Adipocyte (in vitro differentiated cells): ENCODE results near the gene WNT6.

Experiments
- DNase-seq: peaks from one replicate; pipeline ENCODE4 v3.0.0-alpha.2; 2015; ENCODE audit warnings: low read depth
- H3K27me3 ChIP-seq: replicated peaks from 2 replicates; pipeline ENCODE4 v1.7.0; 2013; ENCODE audit warnings: mild to moderate bottlenecking, low read length, moderate library complexity; ENCODE audit not compliant: control insufficient read depth, insufficient read depth
- H3K36me3 ChIP-seq: 2 replicates; pipeline ENCODE4 v1.7.0; 2013; ENCODE audit warnings: low read length, mild to moderate bottlenecking, moderate library complexity; ENCODE audit not compliant: control insufficient read depth, insufficient read depth, severe bottlenecking
- H3K4me1 ChIP-seq: 2 replicates; pipeline ENCODE4 v1.7.0; 2013; ENCODE audit warnings: mild to moderate bottlenecking, low read length, moderate library complexity; ENCODE audit not compliant: control insufficient read depth, insufficient read depth
- H3K4me3 ChIP-seq: 2 replicates; pipeline ENCODE4 v1.7.0; 2013; ENCODE audit warnings: mild to moderate bottlenecking, low read length, moderate library complexity
- H3K9ac ChIP-seq: 2 replicates; pipeline ENCODE4 v1.7.0; 2013; ENCODE audit warnings: mild to moderate bottlenecking, low read length, moderate library complexity
- H3K9me3 ChIP-seq: 2 replicates; pipeline ENCODE4 v1.7.0; 2013; ENCODE audit warnings: mild to moderate bottlenecking, low read length, moderate library complexity; ENCODE audit not compliant: control insufficient read depth

The WNT6 gene

GRCh38 chr2:218897394-218898108 is 37.9 kb downstream of the WNT6 start:
- Histone ChIP-seq H3K9me3 (peaks cover 8% of the 10 kb centered on the region), H3K36me3 (no peaks in the 10 kb centered on the region), H3K27me3 (peaks cover 90% of the 10 kb centered on the region), H3K4me3 (no peak overlapping the region), H3K9ac (no peak overlapping the region), H3K4me1 (peaks cover 9% of the 10 kb centered on the region)
- no peak for DNase-seq

GRCh38 chr2:218898109-218898878 is 38.7 kb downstream of the WNT6 start:
- Histone ChIP-seq H3K36me3 (no peaks in the 10 kb centered on the region), H3K9ac (no peak overlapping the region), H3K4me1 (peaks cover 6% of the 10 kb centered on the region), H3K4me3 (peak overlapping the region; percentile 51), H3K9me3 (peaks cover 8% of the 10 kb centered on the region), H3K27me3 (peaks cover 92% of the 10 kb centered on the region)
- DNase-seq: peak; percentile 84

GRCh38 chr2:218899147-218899546 is 39.5 kb downstream of the WNT6 start:
- H3K4me3 ChIP-seq: no peak overlapping the region
- H3K27me3 ChIP-seq: peaks cover 89% of the 10 kb centered on the region
- H3K9me3 ChIP-seq: peaks cover 8% of the 10 kb centered on the region
- peaks cover 6% of the 10 kb centered on the region for H3K4me1 ChIP-seq
- DNase-seq: no peak
- H3K9ac ChIP-seq: no peak overlapping the region
- H3K36me3 ChIP-seq: no peaks in the 10 kb centered on the region

- Histone ChIP-seq H3K9ac (no peak overlapping the region), H3K27me3 (peaks cover 74% of the 10 kb centered on the region), H3K4me1 (peaks cover 6% of the 10 kb centered on the region), H3K4me3 (no peak overlapping the region), H3K36me3 (no peaks in the 10 kb centered on the region), H3K9me3 (peaks cover 8% of the 10 kb centered on the region)
- DNase-seq: no peak
Observed at GRCh38 chr2:218902427-218902826, 42.8 kb downstream of the WNT6 start.

GRCh38 chr2:218904176-218904575 is 44.6 kb downstream of the WNT6 start:
- H3K27me3 ChIP-seq: peaks cover 58% of the 10 kb centered on the region
- no peak overlapping the region for H3K4me3 ChIP-seq
- DNase-seq: no peak
- H3K9ac ChIP-seq: no peak overlapping the region
- no peaks in the 10 kb centered on the region for H3K36me3 ChIP-seq
- no peaks in the 10 kb centered on the region for H3K4me1 ChIP-seq
- peaks cover 8% of the 10 kb centered on the region for H3K9me3 ChIP-seq

- peak; percentile 82 for DNase-seq
- peak overlapping the region; percentile 45 for H3K9ac ChIP-seq
- H3K9me3 ChIP-seq: no peaks in the 10 kb centered on the region
- peak overlapping the region; percentile 77 for H3K4me3 ChIP-seq
- H3K4me1 ChIP-seq: no peaks in the 10 kb centered on the region
- peaks cover 19% of the 10 kb centered on the region for H3K27me3 ChIP-seq
- H3K36me3 ChIP-seq: no peaks in the 10 kb centered on the region
Observed at GRCh38 chr2:218908721-218909619, 49.4 kb downstream of the WNT6 start.

GRCh38 chr2:218910741-218911140 is 51.1 kb downstream of the WNT6 start:
- no peaks in the 10 kb centered on the region for H3K4me1 ChIP-seq
- H3K36me3 ChIP-seq: no peaks in the 10 kb centered on the region
- no peak overlapping the region for H3K4me3 ChIP-seq

GRCh38 chr2:218920504-218920903 is 60.9 kb downstream of the WNT6 start:
- Histone ChIP-seq H3K9me3 (peaks cover 7% of the 10 kb centered on the region), H3K4me1 (no peaks in the 10 kb centered on the region), H3K27me3 (peaks cover 21% of the 10 kb centered on the region), H3K36me3 (no peaks in the 10 kb centered on the region), H3K4me3 (no peak overlapping the region), H3K9ac (no peak overlapping the region)
- no peak for DNase-seq

More at GRCh38 chr2:218910741-218911140, 51.1 kb downstream of the WNT6 start:
- H3K9me3 ChIP-seq: no peaks in the 10 kb centered on the region
- no peak for DNase-seq
- H3K27me3 ChIP-seq: peaks cover 20% of the 10 kb centered on the region
- H3K9ac ChIP-seq: no peak overlapping the region
